CD4-positive, alpha-beta T cell treated with Interleukin-2 at 100 ng/mL for 4 hours (primary cell): ENCODE data around the gene EIF4G3.
"Not testable (repeated sequence)": the region's sequence is repeated elsewhere in the genome, so short reads cannot be mapped to it uniquely, and the experiment has no call there.

Experiments
- DNase-seq: peaks from one replicate; pipeline ENCODE4 v3.0.0-alpha.2; 2020; ENCODE audit warnings: low spot score

The EIF4G3 gene

GRCh38 chr1:21067551-21068227, 109.0 kb downstream of the EIF4G3 start:
- no peak for DNase-seq

GRCh38 chr1:21066356-21067012, 110.2 kb downstream of the EIF4G3 start:
- DNase-seq, result no peak

- DNase-seq, result no peak
Measured at GRCh38 chr1:21065851-21066250, 110.8 kb downstream of the EIF4G3 start.

- DNase-seq, result no peak
Measured at GRCh38 chr1:21064057-21064456, 112.6 kb downstream of the EIF4G3 start.

GRCh38 chr1:21060523-21060922, 116.2 kb downstream of the EIF4G3 start:
- no peak for DNase-seq

GRCh38 chr1:21059021-21059420, 117.7 kb downstream of the EIF4G3 start:
- DNase-seq, result no peak

- DNase-seq, result no peak
Measured at GRCh38 chr1:21058035-21058793, 118.5 kb downstream of the EIF4G3 start.

GRCh38 chr1:21053189-21053928, 123.3 kb downstream of the EIF4G3 start:
- DNase-seq, result not testable (repeated sequence)

GRCh38 chr1:21052034-21052433, 124.7 kb downstream of the EIF4G3 start:
- no peak for DNase-seq

GRCh38 chr1:21051177-21051825, 125.4 kb downstream of the EIF4G3 start:
- no peak for DNase-seq

GRCh38 chr1:21050031-21050430, 126.7 kb downstream of the EIF4G3 start:
- DNase-seq, result no peak

- DNase-seq, result no peak
Measured at GRCh38 chr1:21048462-21048861, 128.2 kb downstream of the EIF4G3 start.

GRCh38 chr1:21046132-21046531, 130.6 kb downstream of the EIF4G3 start:
- DNase-seq, result no peak

GRCh38 chr1:21045351-21045750, 131.3 kb downstream of the EIF4G3 start:
- no peak for DNase-seq

- DNase-seq, result no peak
Measured at GRCh38 chr1:21042929-21043605, 133.6 kb downstream of the EIF4G3 start.

GRCh38 chr1:21041541-21041940, 135.2 kb downstream of the EIF4G3 start:
- DNase-seq, result no peak

GRCh38 chr1:21037091-21037490, 139.6 kb downstream of the EIF4G3 start:
- DNase-seq, result no peak

GRCh38 chr1:21035794-21036193, 140.9 kb downstream of the EIF4G3 start:
- no peak for DNase-seq

- no peak for DNase-seq
Measured at GRCh38 chr1:21034725-21035628, 141.7 kb downstream of the EIF4G3 start.

- no peak for DNase-seq
Measured at GRCh38 chr1:21032741-21033140, 144.0 kb downstream of the EIF4G3 start.
